HTR-8/SVneo (cell line): ENCODE data around the gene PHACTR3.

Source experiments
- DNase-seq: peaks from one replicate; pipeline ENCODE4 v3.0.0; 2011; ENCODE audit warnings: low spot score, mixed read lengths; ENCODE audit not compliant: insufficient read length
- FAIRE-seq: peaks from 2 replicates; lab custom pipeline; 2011; peaks lifted over from hg19 to GRCh38; lab: Jason Lieb, UNC

Gene PHACTR3

DNA sequence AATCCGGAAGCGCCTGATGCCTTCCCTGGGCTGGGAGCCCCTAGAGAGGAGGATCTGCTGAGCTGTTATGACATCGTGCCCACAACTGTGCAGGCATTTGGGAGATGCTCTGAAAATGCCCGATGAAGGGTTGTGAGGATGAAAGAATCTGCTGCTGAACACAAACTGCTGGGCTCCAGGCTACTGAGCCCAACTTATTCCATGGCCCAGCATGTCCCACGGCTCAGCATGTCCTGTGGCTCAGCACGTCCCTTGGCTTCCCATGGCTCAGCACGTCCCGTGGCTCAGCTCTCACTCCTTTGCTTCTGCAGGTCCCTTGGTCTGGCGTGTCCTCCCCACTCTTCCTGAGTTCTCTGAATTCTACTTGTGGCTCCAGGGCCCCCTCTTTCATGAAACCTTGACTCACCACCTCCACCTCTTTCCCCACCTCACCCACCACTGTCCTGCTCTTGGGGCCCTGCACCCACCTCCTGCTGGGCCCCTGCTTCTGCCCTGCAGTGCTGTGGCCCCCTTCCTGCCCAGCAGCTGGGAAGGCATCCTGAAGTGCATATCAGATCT, 80.4 kb downstream of the PHACTR3 start:
- no peak for FAIRE-seq

DNA sequence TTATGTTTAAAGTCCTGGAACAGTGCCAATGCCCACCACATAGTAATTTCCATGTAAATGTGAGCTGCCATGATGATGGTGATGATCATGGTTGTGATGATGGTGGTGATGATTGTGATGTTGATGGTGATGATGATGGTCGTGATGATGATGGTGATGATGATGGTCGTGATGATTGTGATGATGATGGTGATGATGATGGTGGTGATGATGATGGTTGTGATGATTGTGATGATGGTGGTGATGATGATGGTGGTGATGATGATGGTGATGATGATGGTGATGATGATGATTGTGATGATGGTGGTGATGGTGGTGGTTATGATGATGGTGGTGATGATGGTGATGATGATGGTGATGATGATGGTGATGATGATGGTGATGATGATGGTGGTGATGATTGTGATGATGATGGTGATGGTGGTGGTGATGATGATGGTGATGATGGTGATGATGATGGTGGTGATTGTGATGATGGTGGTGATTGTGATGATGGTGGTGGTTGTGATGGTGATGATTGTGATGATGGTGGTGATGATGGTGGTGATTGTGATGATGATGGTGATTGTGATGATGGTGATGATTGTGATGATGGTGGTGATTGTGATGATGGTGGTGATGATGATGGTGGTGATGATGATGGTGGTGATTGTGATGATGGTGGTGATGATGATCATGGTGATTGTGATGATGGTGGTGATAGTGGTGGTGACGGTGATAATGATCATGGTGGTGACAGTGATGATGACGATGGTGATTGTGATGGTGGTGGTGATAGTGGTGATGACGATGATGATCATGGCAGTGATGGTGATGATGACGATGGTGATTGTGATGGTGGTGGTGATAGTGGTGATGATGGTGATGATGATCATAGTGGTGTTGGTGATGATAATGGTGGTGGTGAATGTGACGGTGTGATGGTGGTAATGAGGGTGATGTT, 82.3 kb downstream of the PHACTR3 start:
- DNase-seq = no peak
- peak; percentile 100 for FAIRE-seq

More for the DNA sequence above, 80.4 kb downstream of the PHACTR3 start:
- DNase-seq = no peak

DNA sequence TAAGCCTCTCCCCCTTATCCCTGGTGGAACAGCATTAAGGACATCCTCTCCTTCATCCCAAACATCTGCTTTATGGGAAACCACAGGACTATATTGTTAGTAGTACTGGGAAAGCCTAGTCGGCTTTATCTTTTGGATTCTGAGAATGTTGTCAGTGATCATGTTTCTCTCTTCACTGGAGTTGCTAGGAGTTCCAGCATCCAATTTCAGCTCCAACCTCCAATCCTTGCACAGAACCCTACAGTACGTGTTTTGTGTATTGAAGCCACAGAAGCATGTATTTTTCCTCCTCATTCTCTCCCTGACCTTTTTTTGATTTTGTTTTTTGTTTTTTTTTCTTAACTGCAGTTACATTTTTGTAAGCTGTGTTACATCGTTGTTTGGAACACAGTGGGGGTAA, 84.0 kb downstream of the PHACTR3 start:
- DNase-seq (no peak), FAIRE-seq (no peak)

DNA sequence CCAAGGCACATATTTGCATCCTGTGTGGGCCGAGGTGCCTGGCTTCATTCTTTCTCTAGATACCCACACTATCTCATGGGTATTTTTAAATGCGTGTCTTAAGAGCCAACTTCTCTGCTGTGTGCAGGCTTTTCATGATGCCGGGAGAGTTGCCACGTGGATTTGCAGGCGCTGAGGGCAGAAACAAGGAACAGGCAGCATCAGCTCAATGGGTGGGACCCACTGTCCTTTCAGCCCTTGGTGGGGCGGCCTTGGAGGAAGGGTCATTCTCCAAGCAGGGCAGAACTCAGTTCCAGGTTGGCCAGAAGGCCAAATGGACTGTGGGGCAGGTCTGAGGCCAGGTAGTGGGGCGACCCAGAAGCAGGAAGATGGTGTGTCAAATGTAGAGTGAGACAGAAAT, 84.7 kb downstream of the PHACTR3 start:
- FAIRE-seq (peak; percentile 51), DNase-seq (no peak)

DNA sequence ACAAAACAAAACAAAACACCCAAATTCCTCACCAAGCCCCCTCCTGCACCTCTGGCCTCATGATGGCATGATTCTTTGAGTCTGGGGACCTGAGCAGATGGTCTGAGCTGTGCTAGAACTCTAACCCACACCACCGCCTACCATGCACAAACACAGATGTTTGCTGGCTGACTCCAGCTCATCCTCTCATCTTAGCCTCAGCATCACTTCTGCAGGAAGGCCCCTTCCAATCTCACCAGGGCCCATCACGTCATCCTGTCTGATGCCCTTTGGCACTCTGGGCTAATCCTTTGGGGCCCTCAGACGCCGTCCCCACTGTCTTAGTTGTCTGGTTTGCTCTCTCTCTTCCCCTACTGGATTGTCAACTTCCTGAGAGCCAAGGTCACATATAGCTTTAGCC, 85.8 kb downstream of the PHACTR3 start:
- no peak for FAIRE-seq
- no peak for DNase-seq

DNA sequence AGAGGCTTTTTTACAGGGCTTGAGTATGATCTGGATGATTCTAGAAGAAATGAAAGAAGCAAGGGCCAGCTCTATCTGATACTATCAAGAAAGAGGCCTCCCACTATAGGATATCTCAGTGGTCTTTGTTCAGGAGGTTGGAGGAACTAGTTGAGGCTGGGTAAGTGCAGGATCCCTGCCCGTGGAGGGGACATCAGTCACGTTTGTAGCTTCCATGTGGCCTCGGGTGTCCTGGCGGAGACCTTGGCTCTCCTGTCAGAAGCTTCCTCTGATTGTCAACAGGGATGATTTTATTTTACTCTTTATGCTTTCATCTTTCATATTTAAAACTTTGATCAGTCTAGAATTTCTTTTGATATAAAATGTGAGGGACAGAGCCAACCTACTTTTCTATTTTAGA, 86.6 kb downstream of the PHACTR3 start:
- FAIRE-seq (no peak), DNase-seq (no peak)

DNA sequence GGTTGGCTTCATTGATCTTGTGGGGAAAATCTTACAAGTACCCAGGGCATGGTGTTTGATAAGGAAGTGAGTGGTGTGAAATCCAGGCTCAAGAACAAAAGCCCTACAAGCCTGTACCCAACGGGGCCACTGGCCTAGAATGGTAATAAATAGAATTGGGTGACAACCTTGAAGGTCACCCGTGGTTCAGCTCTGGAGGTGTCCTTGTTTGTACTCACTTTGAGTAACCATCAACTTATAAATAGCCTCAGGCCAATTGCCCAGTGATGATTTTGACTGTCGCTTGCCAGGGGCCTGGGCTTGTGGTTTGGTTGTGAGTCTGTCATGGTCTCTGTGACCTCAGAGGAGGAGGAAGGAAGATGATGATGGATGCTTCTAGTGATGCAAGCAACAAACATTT, 87.8 kb downstream of the PHACTR3 start:
- DNase-seq (no peak), FAIRE-seq (no peak)

DNA sequence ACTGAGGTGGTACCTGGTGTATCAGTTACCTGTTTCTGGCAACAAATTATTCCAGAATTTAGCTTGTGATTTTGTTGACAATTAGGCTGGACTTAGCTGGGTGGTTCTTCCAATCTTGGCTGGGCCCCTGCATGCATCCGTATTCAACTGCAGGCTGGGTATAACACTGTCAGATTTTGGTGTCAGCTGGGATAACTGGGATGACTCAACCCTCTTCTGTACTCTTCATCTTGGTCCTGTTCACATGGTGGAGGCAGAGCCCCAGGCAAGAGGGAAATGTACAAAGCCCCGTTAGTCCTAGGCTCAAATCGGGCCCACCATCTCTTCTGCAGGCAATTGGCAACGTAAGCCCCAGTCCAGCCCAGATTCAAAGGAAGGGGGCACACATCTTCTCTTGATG, 89.2 kb downstream of the PHACTR3 start:
- DNase-seq (no peak), FAIRE-seq (no peak)

DNA sequence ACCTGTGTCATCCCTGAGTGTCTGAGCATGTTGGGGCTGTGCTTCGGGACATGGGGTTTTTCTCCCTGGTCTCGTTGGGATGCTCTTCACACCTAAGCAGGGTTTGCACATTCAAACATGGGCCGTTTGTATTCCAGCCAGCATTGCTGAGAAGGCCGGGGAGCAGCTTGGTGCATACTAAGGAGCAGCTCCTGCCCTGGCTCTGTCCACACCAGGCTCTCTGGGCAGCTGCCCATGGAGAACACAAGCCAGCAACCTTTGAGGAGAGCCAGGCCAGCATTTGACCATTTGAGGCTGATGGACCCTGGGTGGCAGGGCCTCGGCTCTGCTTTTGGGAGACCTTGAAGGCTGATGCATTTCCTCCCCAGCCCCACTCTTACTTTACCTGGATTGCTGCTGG, 92.1 kb downstream of the PHACTR3 start:
- FAIRE-seq = peak; percentile 23

DNA sequence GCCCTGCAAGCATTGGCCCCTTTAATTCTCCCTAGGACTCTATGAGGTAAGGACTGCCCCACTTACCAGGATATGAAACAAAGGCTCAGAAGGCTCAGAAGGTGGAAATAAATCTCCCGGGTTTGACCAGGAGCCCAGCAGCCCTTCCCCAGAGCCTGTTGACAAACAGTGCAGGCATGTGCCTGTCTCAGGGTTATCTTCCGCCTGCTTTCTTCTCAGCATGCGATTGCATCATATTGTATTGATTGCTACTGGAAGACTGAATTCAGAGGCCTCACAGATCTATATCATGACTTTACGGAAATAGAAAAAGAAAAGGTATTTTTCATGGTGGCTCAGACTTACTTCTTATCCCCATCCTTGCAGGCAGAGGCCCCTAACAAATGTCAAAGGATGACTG, 92.7 kb downstream of the PHACTR3 start:
- FAIRE-seq (no peak), DNase-seq (no peak)

More for the DNA sequence above, 92.1 kb downstream of the PHACTR3 start:
- DNase-seq = no peak

DNA sequence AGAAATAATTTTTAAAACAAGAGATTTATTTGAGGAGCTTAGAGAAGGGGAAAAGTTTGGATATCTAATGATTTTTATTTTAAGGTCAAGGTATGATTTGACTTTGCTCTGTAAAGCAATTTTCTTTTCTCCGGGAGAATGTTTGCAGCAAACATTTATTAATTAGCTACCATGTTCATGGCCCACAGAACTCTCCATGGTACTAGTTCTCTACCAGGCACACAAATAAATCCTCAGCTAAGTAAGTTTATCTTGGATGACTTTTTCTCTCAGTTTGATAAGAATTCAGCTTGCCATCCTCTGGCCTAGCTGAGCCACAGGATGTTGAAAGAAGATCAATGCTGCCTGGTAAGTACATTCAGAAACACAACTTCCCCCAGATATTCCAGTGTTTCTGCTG, 94.3 kb downstream of the PHACTR3 start:
- peak; percentile 91 for FAIRE-seq
- no peak for DNase-seq

DNA sequence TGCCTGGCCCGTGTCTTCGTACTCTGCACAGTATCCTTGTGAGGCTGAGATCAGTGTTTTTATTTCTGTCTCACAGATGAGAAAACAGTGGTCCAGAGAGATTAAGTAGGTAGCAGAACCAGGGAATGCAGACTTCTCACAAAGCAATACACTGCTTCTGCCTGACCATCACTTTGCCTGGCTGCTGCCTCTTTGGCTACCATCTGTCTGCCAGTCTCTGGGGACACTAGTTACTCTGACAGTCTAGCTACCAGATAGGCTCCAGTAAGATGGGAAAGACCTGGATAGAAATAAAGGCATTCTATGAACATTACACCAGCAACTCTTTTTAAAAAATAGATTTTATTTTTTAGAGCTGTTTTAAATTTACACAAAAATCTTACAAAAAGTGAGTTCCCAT, 96.9 kb downstream of the PHACTR3 start:
- FAIRE-seq = peak; percentile 42
- DNase-seq = no peak

DNA sequence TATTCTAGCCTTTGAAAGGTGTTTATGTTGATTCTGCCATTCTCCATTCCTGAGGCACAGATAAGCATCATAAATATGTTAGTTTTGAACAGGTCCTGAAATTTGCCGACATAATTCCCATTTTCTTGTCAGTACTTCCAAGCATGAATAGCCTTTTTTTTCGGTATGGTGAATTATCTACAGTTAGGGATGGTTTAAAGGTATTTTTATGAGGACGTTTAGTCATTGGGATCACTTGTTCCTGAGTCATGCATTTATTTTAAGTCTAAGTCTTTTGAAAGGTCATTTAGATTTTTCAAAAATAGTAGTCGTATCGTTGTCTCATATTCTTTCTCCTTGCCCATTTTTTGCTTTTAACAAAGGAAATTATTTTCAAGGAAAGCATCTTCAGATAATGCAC, 98.7 kb downstream of the PHACTR3 start:
- FAIRE-seq = no peak

DNA sequence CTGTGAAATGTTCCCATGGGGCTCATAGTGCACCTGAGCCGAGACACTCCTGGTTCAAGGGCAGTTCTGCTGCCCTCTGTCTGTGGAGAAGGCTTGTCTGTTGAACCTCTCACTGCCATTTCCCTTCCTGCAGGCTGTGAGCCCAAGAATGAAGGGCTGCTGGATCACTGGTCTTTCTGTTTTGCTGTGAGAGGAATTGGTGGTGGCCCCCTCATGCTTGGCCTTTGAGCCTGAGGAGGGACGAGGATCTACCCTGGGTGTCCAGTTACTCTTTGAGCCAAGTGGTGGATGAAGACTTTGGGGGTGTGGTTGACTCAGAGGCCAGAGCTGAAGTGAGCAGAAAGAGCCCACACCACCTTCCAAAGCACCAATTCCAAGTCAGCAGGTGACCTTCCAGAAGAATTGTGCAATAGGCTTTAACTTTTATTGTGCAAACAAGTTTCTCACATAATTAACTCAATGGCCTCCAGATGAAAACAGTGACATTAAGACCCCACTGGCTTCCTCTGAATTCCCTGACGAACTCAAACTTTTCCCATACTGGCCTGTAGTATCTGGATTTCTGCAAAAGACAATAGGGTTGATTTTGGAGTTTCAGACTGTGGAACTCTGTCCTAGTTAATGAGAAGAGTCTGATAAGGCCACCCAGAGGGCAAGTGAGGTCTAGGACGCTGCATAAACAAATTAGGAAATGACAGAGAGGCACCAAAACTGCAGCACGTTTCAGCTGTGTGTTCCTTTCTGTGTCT, 101.5 kb downstream of the PHACTR3 start:
- FAIRE-seq (peak; percentile 16), DNase-seq (no peak)

More for the DNA sequence above, 98.7 kb downstream of the PHACTR3 start:
- no peak for DNase-seq

DNA sequence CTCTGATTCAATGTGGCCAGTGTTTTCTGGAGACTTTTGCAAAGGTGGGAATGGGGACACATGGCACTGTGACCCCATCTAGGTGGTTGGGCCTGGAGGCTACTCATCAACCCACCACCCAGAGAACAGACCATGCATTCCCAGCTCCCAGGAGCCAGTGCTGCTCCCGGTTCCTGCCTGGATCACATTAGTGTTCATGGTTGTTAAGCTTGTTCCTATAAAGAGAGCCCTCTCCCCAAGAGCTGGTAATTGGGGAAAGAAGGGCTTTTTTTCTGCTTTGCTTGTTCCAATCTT, 102.0 kb downstream of the PHACTR3 start:
- FAIRE-seq (no peak), DNase-seq (no peak)

DNA sequence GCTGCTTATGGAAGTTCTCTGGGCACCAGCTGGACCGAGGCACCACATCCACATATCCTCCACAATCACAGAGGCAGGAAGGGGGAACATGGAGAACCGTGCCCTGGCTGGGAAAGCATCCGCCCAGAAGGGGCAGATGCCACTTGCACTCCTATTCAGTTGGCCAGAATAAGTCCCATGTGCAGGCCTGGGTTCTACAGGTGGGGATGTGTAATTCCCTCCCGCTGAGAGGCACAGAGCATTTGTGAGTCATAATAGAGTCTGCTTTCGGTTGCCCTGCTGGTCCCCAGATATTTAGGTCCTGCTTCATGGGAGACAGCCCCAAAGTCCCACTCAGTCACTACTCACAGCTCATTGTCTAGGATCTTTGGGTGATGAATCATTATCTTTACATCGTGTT, 104.0 kb downstream of the PHACTR3 start:
- FAIRE-seq = peak; percentile 51

DNA sequence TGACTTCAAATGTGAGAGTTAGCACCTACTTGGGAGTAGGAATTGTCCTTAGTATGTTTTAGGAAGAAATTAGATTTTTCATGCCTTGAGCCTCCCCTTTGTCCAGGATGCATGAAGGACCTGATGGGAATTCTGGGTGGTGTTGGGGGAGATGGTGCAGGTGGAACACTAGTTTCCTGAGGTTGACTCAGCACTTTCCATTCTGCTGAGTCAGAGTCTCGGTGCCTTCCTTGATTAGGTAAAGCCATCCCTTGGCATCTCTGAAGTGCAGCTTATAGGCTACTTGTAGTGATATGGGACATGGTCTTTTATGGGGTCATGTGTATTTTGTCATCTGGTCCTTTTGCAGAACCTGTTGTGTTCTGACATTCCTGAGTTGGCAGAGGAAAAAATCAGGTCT, 105.3 kb downstream of the PHACTR3 start:
- FAIRE-seq (peak; percentile 16), DNase-seq (no peak)

More for the DNA sequence above, 104.0 kb downstream of the PHACTR3 start:
- DNase-seq = no peak

DNA sequence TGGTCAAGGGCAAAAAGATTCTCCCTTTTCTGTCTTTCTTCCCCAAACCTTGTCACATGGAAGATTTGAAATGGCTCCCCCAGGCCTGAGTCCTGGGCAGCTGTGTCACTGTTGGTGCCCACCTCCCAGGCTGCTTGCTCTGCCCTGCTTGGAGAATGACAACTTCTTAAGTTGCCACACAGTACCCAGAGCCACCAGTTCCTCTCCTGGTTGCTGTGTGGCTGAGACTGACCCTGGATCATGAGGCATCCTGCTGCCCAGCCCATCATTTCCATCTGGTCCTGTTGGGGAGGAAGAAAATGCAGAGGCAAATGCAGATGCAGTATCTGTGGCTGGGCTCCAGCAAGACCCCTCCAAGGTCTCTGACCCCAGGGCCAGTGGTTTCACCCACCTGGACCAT, 113.7 kb downstream of the PHACTR3 start:
- no peak for DNase-seq
- FAIRE-seq = peak; percentile 72

DNA sequence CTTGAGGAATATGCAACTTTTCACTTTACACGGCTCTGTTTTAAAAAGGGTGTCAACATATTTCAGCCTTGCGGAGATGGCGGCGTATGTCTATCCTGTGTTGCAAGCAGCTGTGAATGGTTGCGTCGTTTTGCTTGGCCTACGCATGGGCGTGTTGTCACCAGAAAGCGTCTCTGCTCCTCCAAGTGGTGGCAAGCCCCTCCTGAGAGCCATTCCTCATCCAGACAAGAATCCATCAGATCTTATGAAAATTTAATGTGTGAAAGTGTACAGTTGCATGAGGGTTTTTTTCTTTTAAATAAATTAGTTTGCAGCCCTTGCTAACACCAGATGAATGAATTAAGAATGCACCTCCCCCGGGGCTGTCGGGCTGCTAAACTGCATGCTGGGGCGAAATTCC, 114.4 kb downstream of the PHACTR3 start:
- DNase-seq = no peak
- peak; percentile 79 for FAIRE-seq

DNA sequence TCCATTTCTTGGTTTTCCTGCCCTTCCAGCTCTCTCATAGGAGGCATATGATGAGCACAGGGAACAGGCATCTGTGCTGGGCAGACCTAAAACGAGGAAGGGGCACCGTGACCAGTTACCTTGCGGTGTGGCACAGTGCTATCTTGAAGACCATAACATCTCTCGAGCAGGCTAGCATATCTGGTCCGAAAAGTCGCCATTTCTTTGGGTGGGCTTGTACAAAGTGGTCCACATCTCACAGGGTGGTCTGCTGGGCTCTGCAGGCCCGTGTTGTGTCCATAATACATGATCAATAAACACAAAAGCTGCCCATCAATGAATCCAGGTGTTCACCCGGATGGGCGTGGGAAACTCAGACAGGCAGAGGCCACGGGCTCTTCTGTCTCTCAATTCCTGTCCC, 115.7 kb downstream of the PHACTR3 start:
- FAIRE-seq = peak; percentile 9

DNA sequence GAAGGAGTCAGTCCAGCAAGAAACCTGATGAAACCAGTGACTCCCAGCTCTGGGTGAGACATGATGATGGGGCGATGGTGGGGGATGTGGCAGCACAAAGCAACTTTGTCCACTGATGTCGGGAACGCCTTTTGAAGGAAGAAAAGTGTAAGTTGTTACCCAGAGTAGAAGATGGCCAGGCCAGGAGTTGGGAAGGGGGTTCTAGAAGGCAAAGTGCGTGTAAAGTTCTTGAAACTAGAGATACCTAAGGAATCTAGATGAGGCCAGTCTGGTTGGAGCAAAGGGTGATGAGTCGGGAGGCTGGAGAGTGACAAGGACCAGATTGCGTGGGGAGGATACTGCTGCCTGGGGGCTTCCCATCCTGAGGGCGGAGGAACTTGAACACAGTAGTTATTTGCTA, 117.0 kb downstream of the PHACTR3 start:
- FAIRE-seq = peak; percentile 33

More for the DNA sequence above, 115.7 kb downstream of the PHACTR3 start:
- DNase-seq = no peak

More for the DNA sequence above, 117.0 kb downstream of the PHACTR3 start:
- DNase-seq = no peak
